ELR (cell line): Measurements from ENCODE around the gene MAP3K3.
A peak's percentile ranks its signal among the peaks of the same experiment; 100 is the strongest.

ENCODE experiments used
- DNase-seq: peaks from one replicate; pipeline ENCODE4 v3.0.0-alpha.2; 2015; ENCODE audit warnings: low read depth

The MAP3K3 gene

DNA sequence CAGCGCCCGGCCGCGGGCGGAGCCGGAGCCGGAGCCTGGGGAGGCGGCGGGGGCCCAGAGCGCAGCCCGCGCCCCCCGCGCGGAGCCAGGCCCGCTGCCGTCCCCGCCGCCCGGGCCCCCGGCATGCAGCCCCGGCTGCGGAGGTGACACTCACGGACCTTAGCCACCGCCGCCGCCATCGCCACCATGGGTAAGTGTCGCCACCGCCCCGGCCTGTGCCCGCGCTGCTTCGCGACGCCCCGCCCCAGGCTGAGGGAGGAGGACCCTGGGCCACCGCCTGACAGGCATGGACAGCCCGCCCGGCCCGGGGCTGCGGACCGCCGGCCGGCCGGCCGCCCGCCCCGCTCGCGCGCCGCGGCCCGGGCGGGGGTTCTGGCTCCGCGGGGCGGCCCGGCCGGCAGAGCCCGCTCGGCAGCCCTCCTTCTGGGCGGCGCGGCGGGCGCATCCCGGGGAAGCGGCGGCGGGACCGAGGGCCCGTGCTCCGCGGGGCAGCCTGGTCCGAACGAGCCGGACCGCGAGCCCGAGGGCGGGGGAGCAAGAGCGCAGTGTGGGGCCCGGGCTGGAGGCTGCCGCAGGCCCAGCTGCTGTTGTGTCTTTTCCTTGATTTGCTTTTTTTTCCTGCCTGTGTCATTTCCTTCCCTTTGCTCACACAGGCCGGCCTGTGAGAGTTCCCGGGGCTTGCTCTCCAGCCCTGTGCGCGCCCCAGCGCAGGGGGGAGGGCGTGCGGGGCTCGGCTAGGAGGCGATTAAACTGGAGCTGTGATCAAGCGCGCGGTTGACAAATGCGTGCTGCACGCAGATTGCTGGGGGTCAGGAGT, 565 bp downstream of the MAP3K3 start:
- DNase-seq = peak; percentile 84

- DNase-seq = peak; percentile 16
Observed at GRCh38 chr17:63623786-63624530, 1.7 kb downstream of the MAP3K3 start.

DNA sequence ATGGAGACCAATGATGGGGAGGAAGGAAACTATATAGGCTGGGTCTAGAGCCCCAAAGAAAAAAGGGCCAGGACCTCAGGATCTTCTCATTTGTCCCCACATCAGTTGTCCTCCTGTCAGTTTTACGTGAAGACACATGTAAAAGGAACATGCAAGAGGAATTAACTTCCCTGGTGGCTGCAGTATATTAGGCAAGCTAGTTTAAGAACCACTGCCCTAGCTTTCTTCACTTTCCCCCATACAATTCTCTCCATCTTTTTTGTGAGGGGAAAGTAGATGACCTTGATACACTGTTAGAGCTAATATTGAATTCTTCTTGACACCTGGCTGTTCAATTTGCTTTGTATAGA, 2.3 kb downstream of the MAP3K3 start:
- DNase-seq = no peak

- peak; percentile 51 for DNase-seq
Observed at GRCh38 chr17:63626551-63627180, 4.4 kb downstream of the MAP3K3 start.

DNA sequence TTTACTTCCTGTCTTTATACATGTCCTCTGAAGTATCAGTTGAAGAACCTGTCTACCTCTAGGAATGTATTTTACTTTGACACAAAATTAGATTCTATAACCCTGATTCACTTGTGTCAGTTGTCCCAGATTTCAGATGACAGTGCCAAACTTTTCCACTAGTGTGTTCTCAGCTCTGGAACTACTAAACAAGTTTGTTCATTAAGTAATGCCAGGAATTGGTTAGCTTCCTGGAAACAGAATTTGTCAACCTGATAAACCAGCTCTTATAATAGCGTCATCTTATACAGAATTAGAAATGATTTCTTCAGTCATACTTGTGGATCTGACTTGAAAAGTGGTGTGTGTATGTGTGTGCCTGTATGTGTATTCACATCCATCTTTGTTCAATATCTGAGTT, 7.4 kb downstream of the MAP3K3 start:
- no peak for DNase-seq

DNA sequence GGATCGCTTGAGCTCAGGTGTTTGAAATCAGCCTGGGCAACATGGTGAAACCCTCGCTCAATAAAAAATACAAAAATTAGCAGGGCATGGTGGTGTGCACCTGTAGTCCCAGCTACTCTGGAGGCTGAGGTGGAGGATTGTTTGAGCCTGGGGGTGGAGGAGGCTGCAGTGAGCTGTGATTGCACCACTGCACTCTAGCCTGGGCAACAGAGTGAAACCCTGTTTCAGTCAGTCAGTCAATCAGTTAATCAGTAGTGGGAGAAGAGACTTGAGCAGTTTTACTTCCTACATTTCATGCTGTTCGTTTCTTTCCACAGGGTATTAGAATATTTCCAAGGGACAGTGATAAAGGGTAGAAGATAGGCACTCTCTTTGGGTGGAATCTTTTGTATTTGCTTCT, 8.8 kb downstream of the MAP3K3 start:
- no peak for DNase-seq

- DNase-seq = no peak
Observed at GRCh38 chr17:63631626-63632025, 9.4 kb downstream of the MAP3K3 start.

- no peak for DNase-seq
Observed at GRCh38 chr17:63633742-63634141, 11.5 kb downstream of the MAP3K3 start.

DNA sequence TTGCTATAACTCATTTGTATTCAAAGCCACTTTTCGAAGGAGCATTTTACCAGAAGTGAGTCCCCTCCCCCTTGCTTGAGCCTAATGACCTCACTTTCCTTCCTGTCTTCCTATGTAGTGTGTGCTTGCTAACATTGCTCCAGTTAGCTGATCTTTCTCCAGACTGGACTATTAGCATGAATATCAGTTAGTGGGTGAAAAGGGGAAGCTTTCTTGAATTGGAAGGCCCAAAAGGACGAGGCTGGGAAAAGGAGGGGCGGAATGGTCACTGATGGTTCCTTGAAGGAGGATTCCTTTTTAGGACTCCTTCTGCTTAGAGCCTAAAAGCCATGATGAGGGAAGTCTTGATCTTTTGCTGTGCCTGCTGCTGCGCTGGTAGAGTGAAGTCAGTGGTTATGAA, 11.9 kb downstream of the MAP3K3 start:
- DNase-seq = no peak

GRCh38 chr17:63634816-63635215, 12.6 kb downstream of the MAP3K3 start:
- DNase-seq = no peak

DNA sequence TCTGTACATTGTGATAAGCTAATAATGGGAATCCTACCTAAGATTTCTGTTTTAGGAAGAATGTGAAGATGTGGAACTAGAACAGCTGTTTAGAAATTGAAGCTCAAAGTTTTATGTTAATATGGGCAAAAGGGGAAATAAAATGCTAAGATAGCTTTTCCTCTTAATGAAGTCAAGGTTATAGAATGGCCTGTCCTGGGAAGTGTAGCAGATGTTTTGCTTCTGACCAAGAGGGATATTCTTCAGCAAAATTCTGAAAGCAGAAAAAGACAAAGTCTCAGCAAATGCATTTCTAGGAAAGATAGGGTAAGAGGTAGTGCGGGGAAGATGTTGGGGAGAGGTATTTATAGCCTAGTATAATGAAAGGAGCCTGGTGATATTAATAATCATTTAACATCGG, 13.1 kb downstream of the MAP3K3 start:
- DNase-seq = no peak

GRCh38 chr17:63635787-63636186, 13.6 kb downstream of the MAP3K3 start:
- no peak for DNase-seq

DNA sequence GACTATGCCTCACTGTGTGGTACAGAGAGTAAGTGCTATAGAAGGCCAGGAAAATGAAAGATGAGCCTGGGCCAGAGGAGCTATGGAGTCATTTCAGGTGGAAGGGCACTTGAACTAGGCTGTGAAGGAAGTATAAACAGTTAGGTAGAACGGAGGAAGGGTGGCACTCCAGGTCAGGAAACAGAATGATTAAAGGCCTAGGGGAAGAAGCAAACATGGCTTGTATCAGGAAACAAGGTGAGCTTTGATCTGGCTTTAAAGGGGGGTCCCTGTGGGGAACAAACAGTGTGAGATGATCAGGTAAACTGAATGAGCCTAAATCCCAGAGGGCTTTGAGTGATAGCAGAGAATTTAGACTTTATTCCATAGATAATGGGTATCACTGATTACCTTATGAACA, 16.9 kb downstream of the MAP3K3 start:
- no peak for DNase-seq

DNA sequence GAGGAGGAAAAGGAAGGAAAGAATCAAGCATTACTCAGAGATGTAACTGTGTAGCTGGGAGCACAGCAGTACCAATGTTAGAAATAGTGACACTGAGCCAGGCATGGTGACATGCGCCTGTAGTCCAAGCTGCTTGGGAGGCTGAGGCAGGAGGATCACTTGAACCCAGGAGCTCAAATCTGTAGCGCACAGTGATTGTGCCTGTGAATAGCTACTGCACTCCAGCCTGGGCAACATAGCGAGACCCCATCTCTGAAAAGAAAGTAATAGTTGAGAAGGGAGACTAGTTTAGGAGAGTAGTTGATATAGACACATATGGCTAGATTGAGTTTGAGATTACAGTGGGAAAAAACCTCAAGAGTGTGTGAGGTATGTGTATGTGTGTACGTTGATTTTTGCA, 17.8 kb downstream of the MAP3K3 start:
- no peak for DNase-seq

- DNase-seq = no peak
Observed at GRCh38 chr17:63641692-63642448, 19.7 kb downstream of the MAP3K3 start.

DNA sequence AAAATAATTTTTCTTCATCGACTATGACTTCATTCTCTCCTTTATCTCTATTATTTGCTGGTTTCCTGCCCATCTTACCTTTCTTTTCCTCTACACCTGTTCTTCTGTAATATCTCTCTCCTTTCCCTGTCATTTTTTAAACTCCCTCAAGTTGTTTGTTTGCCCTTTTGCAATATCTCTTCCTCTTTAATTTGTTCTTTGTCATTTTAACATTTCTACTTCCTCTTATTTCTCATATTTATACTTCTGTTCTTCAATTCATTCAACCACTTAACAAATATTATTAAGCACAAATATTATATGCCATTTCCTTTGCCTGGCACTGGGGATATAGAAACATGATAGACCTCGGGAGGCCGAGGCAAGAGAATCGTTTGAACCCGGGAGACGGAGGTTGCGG, 22.6 kb downstream of the MAP3K3 start:
- no peak for DNase-seq

GRCh38 chr17:63645775-63646487, 23.7 kb downstream of the MAP3K3 start:
- DNase-seq = no peak

DNA sequence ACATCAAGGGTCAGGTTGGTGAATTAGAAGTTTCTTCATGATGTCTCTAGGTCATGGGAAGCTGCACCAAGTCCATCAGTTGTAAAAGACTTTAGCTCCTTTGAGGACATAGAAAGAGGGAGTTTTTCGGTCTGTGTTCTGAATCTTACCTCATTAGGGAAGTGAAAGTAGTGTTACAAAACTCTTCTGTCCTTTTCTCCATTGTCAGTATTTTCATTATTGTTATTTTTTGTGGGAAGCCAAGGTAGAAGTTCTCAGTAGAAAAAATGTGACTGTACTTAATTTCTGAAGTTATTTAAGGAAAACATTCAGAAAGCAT, 24.2 kb downstream of the MAP3K3 start:
- no peak for DNase-seq

DNA sequence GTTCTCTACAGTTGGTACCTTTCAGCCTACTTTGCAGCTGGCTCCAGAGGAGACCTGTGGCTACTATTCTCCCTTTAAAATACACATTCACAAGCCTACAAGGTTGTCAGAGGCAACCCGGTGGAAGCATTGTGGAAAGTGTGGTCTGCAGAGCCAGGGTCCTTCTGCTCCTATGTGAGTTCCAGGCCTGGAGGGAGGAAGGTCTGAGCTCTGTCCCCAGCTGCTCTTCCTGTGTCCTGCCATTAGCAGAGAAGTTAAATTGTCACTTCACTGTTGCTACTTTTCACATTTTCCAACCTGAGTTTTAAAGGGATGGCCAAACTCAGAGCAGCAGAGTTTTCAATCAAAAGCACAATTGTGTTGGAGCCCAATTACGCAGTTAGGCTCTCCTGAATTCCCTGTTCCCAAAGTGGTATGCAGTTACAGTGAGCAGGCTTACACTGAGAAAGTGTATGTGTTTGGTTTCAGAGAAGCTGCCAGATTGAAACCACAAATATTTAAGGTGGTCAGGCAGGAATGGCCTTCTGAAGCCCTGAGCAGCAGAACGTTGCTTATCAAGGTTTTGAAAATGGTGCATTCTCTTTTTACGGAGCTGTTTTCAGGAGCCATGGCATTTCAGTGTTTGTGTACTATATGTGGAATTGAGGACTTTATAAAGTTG, 25.0 kb downstream of the MAP3K3 start:
- peak; percentile 28 for DNase-seq

GRCh38 chr17:63647936-63648335, 25.7 kb downstream of the MAP3K3 start:
- no peak for DNase-seq

DNA sequence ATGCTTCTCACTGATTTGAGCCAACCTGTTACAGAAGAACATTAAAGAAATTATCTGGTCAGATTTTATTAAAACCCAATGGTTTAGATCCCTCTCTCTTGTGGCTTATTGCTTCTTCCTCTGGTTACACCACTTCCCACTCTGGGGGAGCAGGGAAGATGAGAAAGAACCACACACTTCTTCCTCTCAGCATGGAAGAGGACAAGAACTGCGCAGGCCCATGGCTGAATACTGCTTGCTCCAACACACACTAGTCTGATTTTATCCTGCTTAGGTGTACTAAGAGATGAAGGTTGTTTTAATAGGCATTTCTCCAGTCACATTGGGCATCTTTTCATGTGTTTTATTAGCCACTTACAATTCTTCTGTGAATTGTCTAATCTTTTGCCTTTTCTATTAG, 27.6 kb downstream of the MAP3K3 start:
- no peak for DNase-seq
